Stimulated activated CD8-positive, alpha-beta memory T cell treated with anti-CD3 and anti-CD28 coated beads, Interleukin-7, amount 100 ng/mL, for 1 hour (primary cell): Measurements from ENCODE around the gene ESRRA.

Experiments
- DNase-seq, 2 donors: peaks; one replicate each; pipeline ENCODE4 v3.0.0-alpha.2; 2020; ENCODE audit warnings: low read depth in 2 of 2

Gene ESRRA

DNA sequence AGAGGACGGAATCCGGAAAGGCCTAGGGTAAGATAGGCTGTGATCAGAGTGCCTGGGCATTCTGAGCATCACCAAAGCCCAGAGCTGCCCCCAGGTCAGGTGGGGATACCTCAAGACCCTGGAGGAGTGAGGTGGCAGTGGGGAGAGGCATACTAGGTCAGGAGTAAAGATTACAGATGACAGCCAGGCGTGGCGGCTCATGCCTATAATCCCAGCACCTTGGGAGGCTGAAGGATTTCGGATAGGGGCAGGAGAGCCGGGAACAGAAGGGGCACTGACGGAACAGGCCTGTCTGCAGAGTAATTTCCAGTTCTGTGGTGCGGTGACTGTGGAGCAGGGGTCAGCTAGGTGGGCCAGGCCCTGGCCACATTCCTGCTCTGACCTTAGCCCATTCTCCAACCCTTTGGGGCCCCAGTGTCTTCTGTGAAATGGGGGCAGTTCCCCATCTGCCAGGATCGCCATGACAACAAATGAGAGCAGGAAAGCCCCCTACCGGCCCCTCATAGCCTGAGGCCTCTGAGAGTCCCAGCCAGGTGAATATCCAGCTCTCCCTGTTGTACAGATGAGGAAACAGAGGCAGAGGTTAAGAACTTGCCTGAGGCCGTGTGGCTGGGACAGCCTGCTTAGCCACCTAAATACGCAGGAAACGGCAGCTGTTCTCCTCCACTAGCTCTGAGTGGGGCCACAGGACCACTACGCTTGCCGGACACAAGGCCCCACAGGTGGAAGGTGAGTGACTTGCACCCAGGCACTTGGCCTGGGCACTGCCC is 30.1 kb upstream of the ESRRA start:
- no peak for DNase-seq

DNA sequence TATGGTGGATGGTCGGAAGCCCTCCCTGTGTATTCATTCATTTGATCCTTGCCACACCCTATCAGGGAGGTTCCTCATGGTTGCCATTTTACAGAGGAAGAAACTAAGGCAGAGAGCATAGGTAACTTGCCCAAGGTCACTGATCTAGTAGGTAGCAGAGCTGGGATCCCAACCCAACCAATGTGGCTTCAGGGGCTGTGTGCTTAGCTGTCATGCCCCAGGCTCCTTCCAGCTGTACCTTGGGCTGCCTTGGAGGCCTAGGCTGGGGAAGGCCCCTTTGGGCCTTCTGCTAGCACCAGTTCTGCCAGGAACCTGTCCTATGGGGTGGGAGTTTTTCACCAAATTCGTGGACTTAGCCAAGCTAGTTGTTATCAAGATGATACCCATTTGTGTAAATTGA is 29.5 kb upstream of the ESRRA start:
- no peak for DNase-seq

GRCh38 chr11:64276653-64277431 is 28.5 kb upstream of the ESRRA start:
- no peak for DNase-seq

GRCh38 chr11:64278576-64279190 is 26.6 kb upstream of the ESRRA start:
- DNase-seq: no peak

GRCh38 chr11:64281957-64282770 is 23.2 kb upstream of the ESRRA start:
- no peak for DNase-seq

- DNase-seq: no peak
These were observed 22.2 kb upstream of the ESRRA start for GRCh38 chr11:64283092-64283491.

- DNase-seq: peak; percentile 85 to 88
These were observed 21.0 kb upstream of the ESRRA start, which contains the start of gene BAD for GRCh38 chr11:64284048-64284961. Gene BAD, minus strand, starts transcription at chr11:64284665. Its CDS starts 297 bp downstream, at chr11:64284368.

DNA sequence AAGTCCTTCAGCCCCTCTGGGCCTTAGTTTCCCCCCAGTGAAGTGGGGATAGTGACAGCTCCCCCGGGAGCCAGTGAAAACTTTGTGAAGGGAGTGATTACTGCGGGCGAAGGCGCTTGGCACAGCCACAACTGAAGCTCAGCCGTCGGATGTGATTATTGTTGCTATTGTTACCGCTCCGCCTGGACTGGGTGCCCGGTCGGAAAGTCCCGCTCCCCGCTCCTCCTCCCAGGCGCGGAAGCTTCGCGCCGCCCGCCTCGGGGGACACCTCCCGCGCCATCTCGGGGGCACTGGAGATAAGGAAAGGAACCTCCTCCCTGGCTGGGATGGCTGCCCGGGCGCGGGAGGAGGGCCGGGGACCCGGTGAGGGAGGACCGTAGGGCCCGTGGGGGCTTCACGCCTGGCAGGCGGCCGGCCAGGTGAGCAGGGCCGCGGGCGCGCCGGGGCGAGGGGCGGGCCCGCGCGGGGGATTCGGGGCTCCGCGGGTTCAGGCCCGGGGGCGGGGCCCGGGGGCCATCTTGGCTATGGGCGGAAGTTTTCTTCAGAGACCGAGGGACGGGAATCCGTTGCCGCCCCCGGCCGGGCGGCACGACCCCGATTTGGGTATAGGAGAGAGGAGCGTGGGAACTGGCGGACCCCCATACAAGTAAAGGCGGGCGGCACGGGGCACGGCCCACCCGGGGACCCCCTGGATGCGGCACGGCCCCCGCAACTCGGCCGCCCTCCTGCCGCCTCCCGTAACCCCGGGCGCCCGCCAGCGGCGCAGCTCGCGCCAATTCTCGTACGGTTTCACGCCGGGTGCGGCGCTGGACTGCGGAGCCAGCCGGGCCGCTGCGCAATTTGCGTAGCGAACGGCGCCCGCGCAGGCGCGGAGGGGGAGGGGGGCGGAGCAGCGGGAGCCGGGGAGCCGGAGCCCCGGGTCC is 20.1 kb upstream of the ESRRA start, which contains the start of gene GPR137:
TSS of gene GPR137 (plus strand) at position 887 of the 923 bp plus-strand sequence. CDS start 677 bp downstream, outside the sequence.
- DNase-seq: peak; percentile 88 to 90

- no peak for DNase-seq
These were observed 19.2 kb upstream of the ESRRA start for GRCh38 chr11:64285885-64286800.

DNA sequence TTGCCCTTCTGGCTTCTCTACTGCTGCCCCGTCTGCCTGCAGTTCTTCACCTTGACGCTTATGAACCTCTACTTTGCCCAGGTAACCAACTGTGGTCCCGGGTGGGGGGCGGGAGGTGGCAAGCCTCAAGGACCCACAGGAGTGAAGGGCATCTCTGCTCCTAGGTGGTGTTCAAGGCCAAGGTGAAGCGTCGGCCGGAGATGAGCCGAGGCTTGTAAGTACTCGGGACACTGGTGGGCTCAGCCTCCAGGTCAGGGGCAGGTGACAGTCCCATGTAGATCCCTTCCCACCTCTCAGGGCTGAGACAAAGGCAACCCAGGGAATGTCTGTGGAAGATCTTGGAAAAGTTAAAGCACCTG is 18.5 kb upstream of the ESRRA start:
- DNase-seq: no peak

GRCh38 chr11:64287676-64288352 is 17.5 kb upstream of the ESRRA start:
- DNase-seq: no peak

DNA sequence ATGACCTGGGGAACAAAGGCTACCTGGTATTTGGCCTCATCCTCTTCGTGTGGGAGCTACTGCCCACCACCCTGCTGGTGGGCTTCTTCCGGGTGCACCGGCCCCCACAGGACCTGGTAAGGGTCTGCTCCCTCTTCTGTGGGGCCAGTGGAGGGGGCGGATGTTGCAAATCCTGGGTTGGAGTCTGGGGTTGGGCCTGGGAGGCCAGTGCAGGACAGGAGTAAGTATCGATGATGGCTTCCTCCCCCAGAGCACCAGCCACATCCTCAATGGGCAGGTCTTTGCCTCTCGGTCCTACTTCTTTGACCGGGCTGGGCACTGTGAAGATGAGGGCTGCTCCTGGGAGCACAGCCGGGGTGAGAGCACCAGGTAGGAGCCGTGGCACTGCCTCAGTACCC is 17.0 kb upstream of the ESRRA start:
- no peak for DNase-seq

- no peak for DNase-seq
These were observed 16.2 kb upstream of the ESRRA start for GRCh38 chr11:64289002-64289564.

GRCh38 chr11:64290352-64291261 is 14.7 kb upstream of the ESRRA start:
- no peak for DNase-seq

DNA sequence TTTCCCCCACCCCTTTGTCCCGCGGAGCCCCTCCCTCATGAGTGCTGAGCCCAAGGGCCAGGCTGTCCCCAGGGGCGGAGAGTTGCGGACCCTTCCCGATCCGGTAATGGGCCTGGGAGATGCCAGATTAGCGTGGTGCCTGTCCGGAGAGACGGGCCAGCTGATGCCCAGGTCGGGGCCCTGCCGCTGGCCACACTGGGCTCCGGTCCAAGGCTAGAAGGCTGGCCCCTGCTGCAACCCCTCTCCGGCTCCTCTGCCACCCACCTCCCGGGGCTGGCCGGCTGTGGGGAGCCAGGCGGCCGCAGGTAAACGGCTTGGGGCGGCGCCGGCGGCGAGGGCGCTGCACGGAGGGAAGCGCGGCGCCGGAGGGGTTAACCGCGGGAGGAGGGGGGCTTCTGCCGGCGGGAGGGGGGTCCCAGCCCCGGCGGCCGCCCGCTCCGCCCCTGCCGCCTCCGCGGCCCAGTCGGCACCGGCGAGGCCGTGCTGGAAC is 14.0 kb upstream of the ESRRA start, which contains the start of gene KCNK4:
TSS of gene KCNK4 (plus strand) at position 41 of the 490 bp plus-strand sequence. CDS start 1,717 bp downstream, outside the sequence.
- no peak for DNase-seq
